ENCODE data around the gene KCNQ5.

GRCh38 chr6:73123632-73124329 is 501.9 kb downstream of the KCNQ5 start:
- TF ChIP-seq CTCF (IDR thresholded peaks at IDR 0.05; ENCODE audit: low read length): no peak
- no peak for TF ChIP-seq EZH2 (IDR thresholded peaks at IDR 0.05; ENCODE audit: borderline replicate concordance, low read length)
